DMS153 treated with DMSO at 0.1 percent for 48 hours (cell line): ENCODE data around the gene UVRAG.
"Not testable (repeated sequence)": the region's sequence is repeated elsewhere in the genome, so short reads cannot be mapped to it uniquely, and the experiment has no call there.

Experiments
- DNase-seq: peaks from one replicate; lab custom pipeline; 2025; ENCODE audit not compliant: unreplicated experiment; lab: John Stamatoyannopoulos, UW

UVRAG gene

GRCh38 chr11:75910426-75911145 is 95.6 kb downstream of the UVRAG start:
- DNase-seq: no peak

- no peak for DNase-seq
Observed at GRCh38 chr11:75911459-75911858, 96.4 kb downstream of the UVRAG start.

DNA sequence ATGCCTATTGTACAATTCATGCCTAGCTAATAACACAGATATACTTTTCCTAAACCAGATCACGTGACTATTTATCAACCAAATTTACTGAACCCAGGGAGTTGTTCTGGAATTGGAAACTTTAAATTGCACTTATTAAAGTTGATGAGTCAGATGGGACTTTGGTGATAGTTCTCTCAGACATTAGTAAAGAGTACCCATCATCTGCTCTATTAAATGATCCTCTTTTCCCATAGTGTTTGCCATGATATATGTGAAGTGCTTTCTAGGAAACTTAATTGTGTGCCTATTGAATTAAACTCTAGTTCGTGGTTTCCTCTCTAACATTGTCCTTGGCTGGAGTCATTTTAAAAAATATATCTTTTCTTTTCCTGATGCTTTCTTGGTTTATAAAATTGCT is 99.0 kb downstream of the UVRAG start:
- no peak for DNase-seq

DNA sequence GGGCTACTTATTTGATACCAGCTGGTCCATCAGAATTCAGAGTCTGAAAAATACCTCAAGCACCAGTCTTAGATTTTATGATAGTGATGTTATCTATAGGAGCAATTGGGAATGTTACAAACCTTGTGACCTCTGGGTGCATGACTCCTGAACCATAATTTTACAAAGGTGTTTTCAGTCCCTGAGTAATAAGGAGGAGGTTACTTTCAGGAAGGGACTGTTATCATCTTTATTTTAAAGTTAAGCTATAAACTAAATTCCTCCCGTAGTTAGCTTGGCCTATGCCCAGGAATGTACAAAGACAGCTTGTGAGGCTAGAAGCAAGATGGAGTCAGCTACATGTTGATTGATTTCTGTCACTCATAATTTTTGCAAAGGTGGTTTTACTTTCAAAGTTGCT is 101.9 kb downstream of the UVRAG start:
- no peak for DNase-seq

- DNase-seq: no peak
Observed at GRCh38 chr11:75918331-75918730, 103.3 kb downstream of the UVRAG start.

GRCh38 chr11:75919525-75919924 is 104.5 kb downstream of the UVRAG start:
- no peak for DNase-seq

- no peak for DNase-seq
Observed at GRCh38 chr11:75920848-75921247, 105.8 kb downstream of the UVRAG start.

DNA sequence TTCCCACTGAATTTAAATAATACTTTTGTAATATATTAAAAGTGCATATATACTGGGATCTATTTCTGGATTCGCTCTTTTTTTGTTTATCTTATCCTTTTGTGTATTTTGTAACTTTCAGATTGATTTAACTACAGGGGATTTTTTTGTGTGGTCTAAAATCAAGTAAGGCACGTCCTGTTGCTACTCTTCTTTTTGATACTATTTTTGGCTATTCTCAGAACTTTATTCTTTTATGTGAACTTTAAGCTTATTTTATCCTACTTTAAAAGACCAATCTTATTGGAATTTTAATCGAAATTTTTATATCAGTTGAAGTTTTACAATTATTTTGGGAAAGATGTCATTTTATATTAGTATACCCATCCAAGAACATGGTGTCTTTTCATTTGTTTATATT is 106.8 kb downstream of the UVRAG start:
- no peak for DNase-seq

DNA sequence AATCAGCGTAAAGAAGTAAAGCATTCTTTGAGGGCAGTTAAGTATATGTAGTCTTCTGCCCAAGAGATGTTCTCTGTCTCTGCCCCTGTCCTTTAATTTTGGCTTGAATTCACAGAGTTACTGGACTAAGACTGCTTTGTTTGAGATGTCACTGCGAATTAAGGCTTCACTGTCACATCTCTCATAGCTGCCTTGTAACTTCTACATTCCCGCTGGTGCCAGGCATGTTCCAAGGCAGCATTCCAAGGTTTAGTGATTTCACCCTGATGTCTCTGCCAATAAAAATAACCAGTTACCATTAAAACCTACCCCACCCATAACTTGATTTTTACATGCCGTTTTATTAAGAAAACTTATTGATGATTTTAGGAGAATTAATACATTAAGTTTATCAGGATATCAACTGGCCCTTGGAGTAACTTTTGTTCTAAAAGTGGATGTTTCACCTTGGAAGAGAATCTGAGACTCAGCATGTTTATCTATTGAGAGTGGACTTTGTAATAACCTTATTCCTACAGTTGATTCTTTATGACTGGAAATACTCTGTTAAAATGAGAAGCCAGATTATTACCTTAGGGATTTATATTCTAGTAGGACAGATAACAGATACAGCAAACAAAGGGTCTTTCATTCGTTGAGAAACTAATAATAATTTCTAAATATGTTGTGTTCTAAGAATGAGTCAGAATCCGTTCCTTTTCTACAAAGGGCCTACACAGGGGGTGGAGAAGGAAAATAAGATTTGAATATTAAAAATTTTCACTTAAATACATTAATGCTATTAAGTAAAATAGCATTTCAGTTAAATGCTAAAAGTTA is 110.2 kb downstream of the UVRAG start:
- DNase-seq: no peak

DNA sequence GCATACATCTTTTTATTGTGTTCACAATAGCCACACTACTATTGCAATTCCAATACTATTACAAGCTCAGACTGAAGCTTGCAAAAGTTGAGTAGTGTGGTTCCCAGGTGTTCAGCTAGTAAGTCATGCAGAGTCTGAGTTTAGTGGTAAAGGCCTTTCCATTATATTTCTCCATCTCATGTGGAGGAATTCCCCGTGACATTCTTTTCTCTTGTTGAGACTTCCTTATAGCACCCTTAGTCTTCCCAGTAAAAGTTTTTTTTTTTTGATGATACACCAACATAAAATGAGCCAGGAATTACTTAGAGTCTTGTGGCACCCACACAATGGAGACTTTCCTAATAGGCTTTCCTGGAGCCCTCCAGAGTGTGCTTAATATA is 110.8 kb downstream of the UVRAG start:
- DNase-seq: no peak

DNA sequence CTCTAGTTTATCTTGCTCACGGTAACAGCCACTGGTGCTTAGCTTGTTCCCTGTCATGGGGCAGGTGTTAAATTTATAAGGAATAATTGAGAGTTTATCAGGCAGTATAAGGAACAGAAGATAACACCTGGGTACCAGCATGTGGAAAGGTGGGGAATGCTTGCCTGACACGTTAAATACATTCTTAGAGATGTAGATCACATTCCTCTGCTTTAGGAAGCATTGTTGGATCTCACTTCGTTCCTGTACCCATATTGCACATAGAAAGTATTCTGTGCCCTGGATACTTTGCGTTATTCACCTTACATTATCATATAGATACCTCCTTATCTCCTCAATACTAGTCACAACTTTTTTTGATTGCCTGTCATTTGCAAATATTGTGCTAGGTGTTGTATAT is 114.7 kb downstream of the UVRAG start:
- DNase-seq: no peak

GRCh38 chr11:75930534-75930933 is 115.5 kb downstream of the UVRAG start:
- no peak for DNase-seq

- no peak for DNase-seq
Observed at GRCh38 chr11:75931124-75931523, 116.1 kb downstream of the UVRAG start.

DNA sequence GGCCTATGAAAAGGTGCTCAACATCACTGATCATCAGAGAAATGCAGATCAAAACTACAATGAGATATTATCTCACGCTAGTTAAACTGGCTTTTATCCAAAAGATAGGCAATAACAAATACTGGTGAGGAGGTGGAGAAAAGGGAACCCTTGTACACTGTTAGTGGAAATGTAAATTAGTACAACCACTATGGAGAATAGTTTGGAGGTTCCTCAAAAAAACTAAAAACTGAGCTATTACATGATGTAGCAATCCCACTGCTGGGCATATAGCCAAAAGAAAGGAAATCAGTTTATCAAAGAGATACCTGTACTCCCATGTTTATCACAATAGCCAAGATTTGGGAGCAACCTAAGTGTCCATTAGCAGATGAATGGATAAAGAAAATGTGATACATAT is 118.7 kb downstream of the UVRAG start:
- DNase-seq: not testable (repeated sequence)

DNA sequence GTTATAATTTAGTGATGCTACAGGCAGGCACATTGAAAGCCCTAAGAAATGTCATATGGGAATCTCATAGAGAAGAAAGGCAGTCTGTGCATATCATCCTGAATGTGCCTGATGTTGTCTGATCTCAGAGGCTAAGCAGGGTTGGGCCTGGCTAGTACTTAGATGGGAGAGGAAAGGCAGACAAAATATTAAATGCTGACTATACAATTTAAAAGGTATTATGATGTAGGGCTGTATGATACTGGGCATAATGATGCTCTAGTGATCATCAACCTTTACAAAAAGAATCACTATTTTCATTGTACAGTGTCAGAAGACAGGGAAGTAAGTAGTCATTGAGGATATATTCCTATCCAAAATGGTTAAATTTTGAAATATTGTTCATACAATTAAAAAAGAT is 119.8 kb downstream of the UVRAG start:
- DNase-seq: no peak

GRCh38 chr11:75938543-75938942 is 123.5 kb downstream of the UVRAG start:
- DNase-seq: no peak

GRCh38 chr11:75939516-75939915 is 124.5 kb downstream of the UVRAG start:
- no peak for DNase-seq

DNA sequence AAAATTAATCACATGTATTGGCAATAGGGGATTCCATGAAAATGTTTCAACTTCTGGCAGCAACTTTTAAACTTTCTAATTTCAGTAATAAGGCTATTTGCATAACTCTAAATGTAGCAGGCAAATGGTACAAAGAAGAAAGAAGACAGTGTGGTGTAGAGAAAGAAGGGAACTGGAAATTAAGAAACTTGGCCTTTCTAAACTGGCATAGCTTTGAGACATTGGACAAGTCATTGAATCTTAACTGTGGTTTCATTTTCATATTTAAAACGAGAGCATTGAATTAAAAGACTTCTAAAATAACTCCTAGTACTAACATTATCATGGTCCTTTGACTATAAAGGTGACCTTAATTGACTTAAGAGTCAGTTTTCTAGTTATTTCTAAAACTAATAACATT is 125.0 kb downstream of the UVRAG start:
- no peak for DNase-seq

DNA sequence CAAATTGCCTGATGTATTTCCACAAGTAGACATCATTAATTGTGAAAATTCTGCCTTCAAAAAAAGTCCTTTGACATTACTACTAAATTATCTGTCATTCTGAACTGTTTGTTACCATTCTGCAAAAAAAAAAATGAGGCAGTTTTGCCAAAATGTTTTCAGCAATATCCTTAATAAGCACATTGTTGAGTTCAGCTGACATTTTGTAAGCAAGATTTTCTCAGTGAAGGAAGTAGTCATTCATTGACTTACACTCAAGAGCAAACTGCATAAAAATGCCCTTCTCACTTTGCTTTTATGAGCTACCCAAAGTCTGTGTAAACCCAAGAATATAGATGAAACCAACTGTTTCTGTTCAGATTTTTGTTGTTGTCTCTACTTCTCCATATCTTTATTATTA is 125.9 kb downstream of the UVRAG start:
- no peak for DNase-seq

DNA sequence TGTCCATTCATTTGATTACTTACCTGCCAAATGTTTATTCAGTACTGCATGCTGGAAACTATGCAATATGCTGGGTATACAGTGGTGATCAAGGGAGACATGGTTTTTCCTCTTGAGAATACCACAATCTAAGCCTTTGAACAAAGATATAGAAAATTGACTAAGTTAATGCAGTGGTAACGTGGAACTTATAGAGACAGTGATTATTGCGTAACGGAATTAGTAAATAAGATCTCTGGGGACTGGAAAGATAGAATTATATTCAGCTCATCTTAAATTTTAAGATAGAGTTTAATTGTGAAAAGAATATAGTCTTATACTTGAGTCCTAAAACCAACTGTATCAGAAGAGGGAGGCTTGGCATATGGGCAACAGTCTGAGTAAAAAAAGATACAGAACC is 129.5 kb downstream of the UVRAG start:
- DNase-seq: no peak

GRCh38 chr11:75945446-75945845 is 130.4 kb downstream of the UVRAG start:
- DNase-seq: no peak

- no peak for DNase-seq
Observed at GRCh38 chr11:75945947-75946346, 130.9 kb downstream of the UVRAG start.
